HCT116 (cell line): Measurements from ENCODE around the gene PTGR1. TPM values are rescaled to one million over a fixed set of nuclear protein-coding genes. Genes with fewer than 3 reads are reported as not detected.
A peak's percentile ranks its signal among the peaks of the same experiment; 100 is the strongest.

Source experiments
- ATAC-seq: fragments of 200-7000 bp; cut with Tn5 transposase; 2 replicates; pipeline ENCODE4 v1.9.1; 2020; ENCODE audit warnings: mild to moderate bottlenecking, moderate library complexity
- BruUV-seq: library from RNA; stranded (reverse); fragments of 400-500 nt; replicated peaks from 2 replicates; lab custom pipeline; 2021; lab: Mats Ljungman, UMichigan
- CTCF ChIA-PET: fragments of 300-600 bp; sonication (Branson Sonifier 250); formaldehyde crosslinking; loops from one replicate; lab custom pipeline; 2021; ENCODE audit warnings: antibody characterized with exemption; lab: Charles Lee
- POLR2A ChIA-PET: fragments of 300-600, 350-600 bp; sonication (Branson Sonifier 250); formaldehyde crosslinking; loops from one replicate; lab custom pipeline; 2021; ENCODE audit warnings: antibody characterized with exemption; lab: Charles Lee
- RAD21 ChIA-PET, 2 experiments: fragments of 300-600 bp; sonication (Branson Sonifier 250); formaldehyde crosslinking; loops; one replicate each; lab custom pipeline; 2023; ENCODE audit warnings: low total read pairs in 2 of 2; ENCODE audit not compliant: uncharacterized antibody in 2 of 2, unreplicated experiment in 2 of 2, low non-redundant PET in 1 of 2; lab: Charles Lee
- DNase-seq: peaks from one replicate; pipeline ENCODE4 v3.0.0-alpha.2; 2010; ENCODE audit warnings: low read depth, low spot score
- H2AFZ ChIP-seq: fragments of 200-600 bp; shearing (Covaris generic), sonication (generic); 2 replicates; pipeline ENCODE4 v1.6.1; 2017; ENCODE audit warnings: low read depth, mixed run types, mixed read lengths, antibody characterized with exemption, low read length; ENCODE audit not compliant: poor library complexity, severe bottlenecking
- H3K27ac ChIP-seq: 2 replicates; pipeline ENCODE4 v1.5.1; 2012; ENCODE audit warnings: low read depth, low read length
- H3K27me3 ChIP-seq: fragments of 200-600 bp; sonication (generic); 2 replicates; pipeline ENCODE4 v1.6.1; 2016; ENCODE audit warnings: mixed run types, low read length, mixed read lengths; ENCODE audit not compliant: insufficient read depth
- H3K36me3 ChIP-seq, 2 experiments: fragments of 200-500 bp in 1 of 2; fragments of 200-600 bp in 1 of 2; sonication (Bioruptor generic) in 1 of 2; sonication (generic) in 1 of 2; 2 replicates each; pipeline versions ENCODE4 v1.5.1 to v1.6.1; 2014 to 2016; ENCODE audit warnings: low read length in 2 of 2, inconsistent platforms in 1 of 2, mixed read lengths in 1 of 2, mixed run types in 1 of 2; ENCODE audit not compliant: insufficient read depth in 2 of 2, control insufficient read depth in 1 of 2
- H3K4me1 ChIP-seq, 2 experiments: fragments of 200-600 bp in 1 of 2; sonication (generic) in 1 of 2; 2 replicates each; pipeline versions ENCODE4 v1.5.1 to v1.6.1; 2012 to 2017; ENCODE audit warnings: low read length in 2 of 2, inconsistent platforms in 1 of 2, mild to moderate bottlenecking in 1 of 2, mixed read lengths in 1 of 2, mixed run types in 1 of 2, moderate library complexity in 1 of 2; ENCODE audit not compliant: insufficient read depth in 2 of 2, control insufficient read depth in 1 of 2
- H3K4me2 ChIP-seq: fragments of 200-600 bp; sonication (generic); 2 replicates; pipeline ENCODE4 v1.6.1; 2017; ENCODE audit warnings: mixed run types, low read length, mixed read lengths
- H3K4me3 ChIP-seq, 2 experiments: fragments of 200-600 bp in 1 of 2; sonication (generic) in 1 of 2; replicated peaks in 1 of 2; 2 replicates each; pipeline ENCODE4 v1.5.1; 2011 to 2016; ENCODE audit warnings: low read length in 2 of 2, control low read depth in 1 of 2, low read depth in 1 of 2, mild to moderate bottlenecking in 1 of 2, mixed read lengths in 1 of 2, mixed run types in 1 of 2
- H3K79me2 ChIP-seq: fragments of 200-600 bp; sonication (generic); 2 replicates; pipeline ENCODE4 v1.6.1; 2017; ENCODE audit warnings: mild to moderate bottlenecking, mixed run types, low read length, moderate library complexity, mixed read lengths; ENCODE audit not compliant: insufficient read depth
- H3K9ac ChIP-seq: fragments of 200-600 bp; sonication (generic); 2 replicates; pipeline ENCODE4 v1.6.1; 2016; ENCODE audit warnings: low read length, mixed read lengths
- H3K9me2 ChIP-seq: fragments of 200-600 bp; sonication (generic), shearing (Covaris generic); 2 replicates; pipeline ENCODE4 v1.6.1; 2017; ENCODE audit warnings: mixed run types, mild to moderate bottlenecking, moderate library complexity; ENCODE audit not compliant: insufficient read depth
- H3K9me3 ChIP-seq, 2 experiments: fragments of 200-500 bp in 1 of 2; fragments of 200-600 bp in 1 of 2; sonication (Bioruptor generic) in 1 of 2; sonication (generic) in 1 of 2; 2 replicates each; pipeline ENCODE4 v1.6.1; 2014 to 2017; ENCODE audit warnings: low read length in 2 of 2, mixed read lengths in 2 of 2, inconsistent platforms in 1 of 2, low read depth in 1 of 2, mild to moderate bottlenecking in 1 of 2, mixed run types in 1 of 2, moderate library complexity in 1 of 2; ENCODE audit not compliant: control insufficient read depth in 1 of 2, insufficient read depth in 1 of 2
- H4K20me1 ChIP-seq: fragments of 200-600 bp; sonication (generic), shearing (Covaris generic); 2 replicates; pipeline ENCODE4 v1.6.1; 2017; ENCODE audit warnings: mixed run types, mild to moderate bottlenecking, moderate library complexity; ENCODE audit not compliant: insufficient read depth
- CEBPB ChIP-seq: IDR thresholded peaks from 2 replicates; pipeline ENCODE4 v1.6.1; 2012; ENCODE audit warnings: low read depth
- EGR1 ChIP-seq: IDR thresholded peaks from 2 replicates; pipeline ENCODE4 v1.6.1; 2012; ENCODE audit warnings: low read depth
- ELF1 ChIP-seq: IDR thresholded peaks from 2 replicates; pipeline ENCODE4 v1.6.1; 2012; ENCODE audit warnings: low read depth, borderline replicate concordance
- EZH2phosphoT487 ChIP-seq: fragments of 200-600 bp; IDR thresholded peaks from 2 replicates; pipeline ENCODE4 v1.6.1; 2018; ENCODE audit warnings: antibody characterized with exemption, borderline replicate concordance
- MAX ChIP-seq: IDR thresholded peaks from 2 replicates; pipeline ENCODE4 v1.6.1; 2012
- SIN3A ChIP-seq: IDR thresholded peaks from 2 replicates; pipeline ENCODE4 v1.6.1; 2012; ENCODE audit warnings: low read depth
- SRF ChIP-seq: IDR thresholded peaks from 2 replicates; pipeline ENCODE4 v1.6.1; 2012; ENCODE audit warnings: low read depth
- TCF7L2 ChIP-seq: IDR thresholded peaks from 2 replicates; pipeline ENCODE4 v1.7.0; 2011; ENCODE audit warnings: borderline replicate concordance, inconsistent platforms; ENCODE audit not compliant: insufficient read depth, insufficient read length; ENCODE audit errors: extremely low read depth
- ZBTB33 ChIP-seq: IDR thresholded peaks from 2 replicates; pipeline ENCODE4 v1.6.1; 2011; ENCODE audit warnings: mild to moderate bottlenecking, low read length, moderate library complexity; ENCODE audit not compliant: insufficient replicate concordance; ENCODE audit errors: extremely low read depth
- ZFX ChIP-seq: fragments of 450-650 bp; IDR thresholded peaks from 2 replicates; pipeline ENCODE4 v1.6.1; 2017
- intact Hi-C: fragments of 100-400 bp; cut with micrococcal nuclease; formaldehyde crosslinking; loops from 2 replicates; pipeline ENCODE4 v1.10.0; 2022
- total RNA-seq: library from RNA; stranded (reverse); gene quantifications from one replicate; pipeline ENCODE4 v1.2.1, GENCODE V29; 2021; ENCODE audit not compliant: unreplicated experiment

Gene PTGR1
- total RNA-seq, 1 experiment from 2014 or later, result 53.9 TPM

GRCh38 chr9:111601237-111602018 lies 2.0 kb upstream of the PTGR1 start:
- H3K4me1 ChIP-seq, result peaks cover 7 to 12% of the 10 kb centered on the region in 2 experiments; a peak in 3 of 4 replicates
- H3K27me3 ChIP-seq, result no peaks in the 10 kb centered on the region
- RAD21 ChIA-PET, result no interaction called here
- no peak overlapping the region for H3K9ac ChIP-seq
- H3K27ac ChIP-seq, result no peak overlapping the region
- BruUV-seq, result no TSS peak
- POLR2A ChIA-PET, result no interaction called here
- CTCF ChIA-PET, result no interaction called here
- no peak for TF ChIP-seq ZBTB33
- no peak for TF ChIP-seq SRF
- no peak for TF ChIP-seq ELF1
- no peak for TF ChIP-seq MAX
- H3K9me3 ChIP-seq, result no peaks in the 10 kb centered on the region
- H3K4me3 ChIP-seq, result no peak overlapping the region
- H4K20me1 ChIP-seq, result no peaks in the 10 kb centered on the region
- H3K4me2 ChIP-seq, result no peak overlapping the region
- H2AFZ ChIP-seq, result no peak overlapping the region
- DNase-seq (no peak), ATAC-seq (no peak)
- H3K36me3 ChIP-seq, result peaks cover 0 to 8% of the 10 kb centered on the region in 2 experiments; a peak in 1 of 4 replicates
- intact Hi-C loops, result no loop called here
- H3K9me2 ChIP-seq, result no peaks in the 10 kb centered on the region
- 0 out of 2 replicates have a peak, but pooled peaks cover 4% of the 10 kb centered on the region for H3K79me2 ChIP-seq

GRCh38 chr9:111599955-111600343 lies 502 bp upstream of the PTGR1 start:
- no peak for TF ChIP-seq EZH2phosphoT487
- TF ChIP-seq CEBPB, result no peak
- no peak for TF ChIP-seq TCF7L2
- no peak for TF ChIP-seq ZFX
- no peak for TF ChIP-seq EGR1
- no peak for TF ChIP-seq SIN3A
- 0 out of 2 replicates have a peak, but pooled peaks cover 4% of the 10 kb centered on the region for H3K79me2 ChIP-seq
- BruUV-seq, result no TSS peak
- no peak for ATAC-seq
- H3K27ac ChIP-seq, result peak overlapping the region; percentile 65; the same call in 1 of the 2 replicates
- H3K9me2 ChIP-seq, result no peaks in the 10 kb centered on the region
- ChIA-PET CTCF (interaction anchor here (2.2 kb wide), 1 partner anchor 475 kb away, joined by 13 read pairs; no protein-coding TSS in a partner anchor), RAD21 (no interaction called here), POLR2A (no interaction called here)
- H3K27me3 ChIP-seq, result no peaks in the 10 kb centered on the region
- DNase-seq, result no peak
- intact Hi-C loops, result loop anchor here (5.0 to 10.0 kb wide), 2 partner anchors 165 to 292 kb away; no protein-coding TSS in a partner anchor
- H4K20me1 ChIP-seq, result no peaks in the 10 kb centered on the region
- peaks cover 7 to 14% of the 10 kb centered on the region in 2 experiments; a peak in 2 of 4 replicates for H3K36me3 ChIP-seq
- H3K4me2 ChIP-seq, result peak overlapping the region; percentile 99
- peak overlapping the region; percentile 69 to 85; a peak in 3 of 4 replicates for H3K4me3 ChIP-seq
- peaks cover 7 to 12% of the 10 kb centered on the region in 2 experiments; a peak in 3 of 4 replicates for H3K4me1 ChIP-seq
- no peak overlapping the region for H2AFZ ChIP-seq
- no peak overlapping the region for H3K9ac ChIP-seq
- no peaks in the 10 kb centered on the region for H3K9me3 ChIP-seq
